GM12891 (cell line): Measurements from ENCODE around the gene TSEN2.

Source experiments
- PAX5 ChIP-seq: IDR thresholded peaks from 2 replicates; pipeline ENCODE4 v1.6.1; 2011; ENCODE audit warnings: low read length, moderate library complexity, mild to moderate bottlenecking; ENCODE audit not compliant: insufficient read depth, severe bottlenecking
- POLR2A ChIP-seq: IDR thresholded peaks from 2 replicates; pipeline ENCODE4 v1.6.1; 2011; ENCODE audit warnings: low read depth, low read length, control low read depth
- POLR2AphosphoS5 ChIP-seq: IDR thresholded peaks from 2 replicates; pipeline ENCODE4 v1.6.1; 2011; ENCODE audit warnings: low read depth, low read length, control low read depth
- POU2F2 ChIP-seq: IDR thresholded peaks from 2 replicates; pipeline ENCODE4 v1.6.1; 2011; ENCODE audit warnings: low read depth, mild to moderate bottlenecking, control low read depth, low read length, moderate library complexity
- SPI1 ChIP-seq: IDR thresholded peaks from 2 replicates; pipeline ENCODE4 v1.6.1; 2011; ENCODE audit warnings: low read depth, low read length, control low read depth
- TAF1 ChIP-seq: IDR thresholded peaks from 2 replicates; pipeline ENCODE4 v1.6.1; 2011; ENCODE audit warnings: low read depth, low read length, control low read depth

GRCh38 chr3:12454076-12454815, 30.0 kb upstream of the TSEN2 start:
- no peak for TF ChIP-seq POLR2AphosphoS5
- no peak for TF ChIP-seq POLR2A
- no peak for TF ChIP-seq SPI1
- no peak for TF ChIP-seq TAF1
- TF ChIP-seq POU2F2 = no peak
- TF ChIP-seq PAX5 = no peak
